HK-2 (cell line): ENCODE data around the gene ARF1.

Source experiments
- DNase-seq: peaks from one replicate; pipeline ENCODE4 v3.0.0-alpha.2; 2018; ENCODE audit not compliant: unreplicated experiment

ARF1 gene

DNA sequence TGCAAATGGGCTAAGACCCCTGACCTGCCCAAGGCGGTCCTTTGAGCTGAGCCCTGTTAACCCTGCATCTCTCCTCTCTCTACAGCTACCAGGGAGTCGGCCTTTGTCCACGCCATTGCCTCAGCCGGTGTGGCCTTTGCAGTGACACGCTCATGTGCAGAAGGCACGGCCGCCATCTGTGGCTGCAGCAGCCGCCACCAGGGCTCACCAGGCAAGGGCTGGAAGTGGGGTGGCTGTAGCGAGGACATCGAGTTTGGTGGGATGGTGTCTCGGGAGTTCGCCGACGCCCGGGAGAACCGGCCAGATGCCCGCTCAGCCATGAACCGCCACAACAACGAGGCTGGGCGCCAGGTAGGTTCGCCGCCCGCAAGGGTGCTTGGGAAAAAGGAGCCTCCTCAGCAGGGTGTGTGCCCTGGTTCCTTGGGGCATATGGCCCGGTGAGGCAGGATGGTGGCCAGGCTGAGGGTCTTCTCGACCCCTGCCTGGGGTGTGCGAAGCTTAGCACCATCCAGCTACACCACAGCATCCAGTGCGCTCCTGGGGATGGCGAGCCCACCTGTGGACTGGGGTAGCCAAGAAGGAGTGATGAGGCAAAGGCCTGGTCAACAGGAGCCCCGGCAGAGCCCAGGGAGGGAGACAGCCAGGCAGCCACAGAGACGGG lies 31.8 kb upstream of the ARF1 start:
- no peak for DNase-seq

GRCh38 chr1:228058172-228058948 lies 24.1 kb upstream of the ARF1 start:
- no peak for DNase-seq

DNA sequence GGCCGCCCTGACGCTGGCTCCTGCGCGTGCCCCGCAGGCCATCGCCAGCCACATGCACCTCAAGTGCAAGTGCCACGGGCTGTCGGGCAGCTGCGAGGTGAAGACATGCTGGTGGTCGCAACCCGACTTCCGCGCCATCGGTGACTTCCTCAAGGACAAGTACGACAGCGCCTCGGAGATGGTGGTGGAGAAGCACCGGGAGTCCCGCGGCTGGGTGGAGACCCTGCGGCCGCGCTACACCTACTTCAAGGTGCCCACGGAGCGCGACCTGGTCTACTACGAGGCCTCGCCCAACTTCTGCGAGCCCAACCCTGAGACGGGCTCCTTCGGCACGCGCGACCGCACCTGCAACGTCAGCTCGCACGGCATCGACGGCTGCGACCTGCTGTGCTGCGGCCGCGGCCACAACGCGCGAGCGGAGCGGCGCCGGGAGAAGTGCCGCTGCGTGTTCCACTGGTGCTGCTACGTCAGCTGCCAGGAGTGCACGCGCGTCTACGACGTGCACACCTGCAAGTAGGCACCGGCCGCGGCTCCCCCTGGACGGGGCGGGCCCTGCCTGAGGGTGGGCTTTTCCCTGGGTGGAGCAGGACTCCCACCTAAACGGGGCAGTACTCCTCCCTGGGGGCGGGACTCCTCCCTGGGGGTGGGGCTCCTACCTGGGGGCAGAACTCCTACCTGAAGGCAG lies 23.4 kb upstream of the ARF1 start:
- DNase-seq = no peak

DNA sequence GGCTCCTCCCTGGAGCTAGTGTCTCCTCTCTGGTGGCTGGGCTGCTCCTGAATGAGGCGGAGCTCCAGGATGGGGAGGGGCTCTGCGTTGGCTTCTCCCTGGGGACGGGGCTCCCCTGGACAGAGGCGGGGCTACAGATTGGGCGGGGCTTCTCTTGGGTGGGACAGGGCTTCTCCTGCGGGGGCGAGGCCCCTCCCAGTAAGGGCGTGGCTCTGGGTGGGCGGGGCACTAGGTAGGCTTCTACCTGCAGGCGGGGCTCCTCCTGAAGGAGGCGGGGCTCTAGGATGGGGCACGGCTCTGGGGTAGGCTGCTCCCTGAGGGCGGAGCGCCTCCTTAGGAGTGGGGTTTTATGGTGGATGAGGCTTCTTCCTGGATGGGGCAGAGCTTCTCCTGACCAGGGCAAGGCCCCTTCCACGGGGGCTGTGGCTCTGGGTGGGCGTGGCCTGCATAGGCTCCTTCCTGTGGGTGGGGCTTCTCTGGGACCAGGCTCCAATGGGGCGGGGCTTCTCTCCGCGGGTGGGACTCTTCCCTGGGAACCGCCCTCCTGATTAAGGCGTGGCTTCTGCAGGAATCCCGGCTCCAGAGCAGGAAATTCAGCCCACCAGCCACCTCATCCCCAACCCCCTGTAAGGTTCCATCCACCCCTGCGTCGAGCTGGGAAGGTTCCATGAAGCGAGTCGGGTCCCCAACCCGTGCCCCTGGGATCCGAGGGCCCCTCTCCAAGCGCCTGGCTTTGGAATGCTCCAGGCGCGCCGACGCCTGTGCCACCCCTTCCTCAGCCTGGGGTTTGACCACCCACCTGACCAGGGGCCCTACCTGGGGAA lies 22.7 kb upstream of the ARF1 start:
- DNase-seq = peak; percentile 68

DNA sequence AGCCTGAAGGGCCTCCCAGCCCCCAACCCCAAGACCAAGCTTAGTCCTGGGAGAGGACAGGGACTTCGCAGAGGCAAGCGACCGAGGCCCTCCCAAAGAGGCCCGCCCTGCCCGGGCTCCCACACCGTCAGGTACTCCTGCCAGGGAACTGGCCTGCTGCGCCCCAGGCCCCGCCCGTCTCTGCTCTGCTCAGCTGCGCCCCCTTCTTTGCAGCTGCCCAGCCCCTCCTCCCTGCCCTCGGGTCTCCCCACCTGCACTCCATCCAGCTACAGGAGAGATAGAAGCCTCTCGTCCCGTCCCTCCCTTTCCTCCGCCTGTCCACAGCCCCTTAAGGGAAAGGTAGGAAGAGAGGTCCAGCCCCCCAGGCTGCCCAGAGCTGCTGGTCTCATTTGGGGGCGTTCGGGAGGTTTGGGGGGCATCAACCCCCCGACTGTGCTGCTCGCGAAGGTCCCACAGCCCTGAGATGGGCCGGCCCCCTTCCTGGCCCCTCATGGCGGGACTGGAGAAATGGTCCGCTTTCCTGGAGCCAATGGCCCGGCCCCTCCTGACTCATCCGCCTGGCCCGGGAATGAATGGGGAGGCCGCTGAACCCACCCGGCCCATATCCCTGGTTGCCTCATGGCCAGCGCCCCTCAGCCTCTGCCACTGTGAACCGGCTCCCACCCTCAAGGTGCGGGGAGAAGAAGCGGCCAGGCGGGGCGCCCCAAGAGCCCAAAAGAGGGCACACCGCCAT lies 21.9 kb upstream of the ARF1 start:
- no peak for DNase-seq

DNA sequence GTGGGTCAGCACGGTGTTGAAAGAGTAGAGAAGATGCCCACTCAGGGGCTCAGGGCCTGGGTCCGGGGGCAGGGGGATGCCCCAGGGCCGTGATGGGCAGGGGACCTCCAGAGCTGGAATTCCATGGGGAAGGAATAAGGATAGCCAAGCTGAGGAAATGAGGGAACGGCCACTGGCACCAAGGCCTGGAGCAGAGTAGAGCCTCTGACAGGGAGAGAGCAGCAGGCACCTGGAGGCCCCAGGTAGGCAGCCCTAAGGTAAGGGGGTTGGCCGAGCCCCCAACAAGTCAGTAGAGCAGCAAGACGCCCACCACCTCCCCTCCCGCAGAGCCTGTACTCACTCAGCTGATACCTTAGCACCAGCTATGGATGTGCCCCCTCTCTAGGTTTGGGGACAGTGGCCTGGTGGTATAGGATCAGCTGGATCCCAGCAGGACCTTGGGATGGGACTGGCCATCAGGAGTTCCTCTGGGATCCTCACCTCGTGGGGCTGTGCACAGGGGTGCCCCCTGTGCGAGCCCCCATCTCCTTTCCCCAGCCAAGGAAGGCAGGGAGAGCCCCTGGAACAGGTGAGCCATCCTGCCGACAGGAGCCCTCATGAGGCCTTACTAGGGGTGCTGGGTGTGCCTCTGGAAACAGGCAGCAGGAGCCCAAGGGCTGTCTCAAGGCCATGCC lies 21.0 kb upstream of the ARF1 start:
- DNase-seq = no peak

DNA sequence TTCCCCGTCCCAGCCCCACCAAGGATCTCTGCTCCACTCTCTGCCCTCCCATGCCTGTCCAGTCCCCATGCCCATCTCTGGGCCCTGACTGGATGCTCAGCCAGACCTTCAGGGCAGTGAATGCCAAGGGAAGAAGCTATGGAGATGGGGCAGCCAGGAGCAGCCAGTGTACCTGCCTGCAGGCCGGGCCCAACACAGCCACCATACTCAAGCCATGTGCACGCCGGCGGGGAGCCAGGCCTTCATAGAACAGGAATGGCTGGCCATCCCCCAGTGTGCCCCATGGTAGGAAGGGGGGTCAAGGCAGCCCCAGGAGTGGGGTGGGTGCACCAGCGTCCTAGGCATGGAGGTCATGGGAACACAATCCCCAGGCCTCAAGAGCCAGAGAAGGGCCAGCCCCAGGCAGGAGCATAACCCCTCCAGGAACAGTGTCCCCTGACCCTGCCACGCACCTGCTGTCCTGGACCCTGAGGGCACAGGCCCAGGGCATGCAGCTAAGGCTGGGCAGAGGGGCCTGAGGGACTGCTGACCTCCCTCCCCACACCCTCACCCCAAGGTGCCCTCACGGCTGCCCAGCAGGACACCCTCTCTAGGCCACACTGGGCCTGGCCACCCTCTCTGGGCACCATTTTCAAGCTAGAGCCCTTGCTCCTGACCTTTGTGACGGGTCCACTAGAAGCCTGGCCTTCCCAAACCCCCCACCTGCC lies 20.3 kb upstream of the ARF1 start:
- DNase-seq = no peak

- no peak for DNase-seq
Measured at GRCh38 chr1:228062812-228063211, 19.7 kb upstream of the ARF1 start.

DNA sequence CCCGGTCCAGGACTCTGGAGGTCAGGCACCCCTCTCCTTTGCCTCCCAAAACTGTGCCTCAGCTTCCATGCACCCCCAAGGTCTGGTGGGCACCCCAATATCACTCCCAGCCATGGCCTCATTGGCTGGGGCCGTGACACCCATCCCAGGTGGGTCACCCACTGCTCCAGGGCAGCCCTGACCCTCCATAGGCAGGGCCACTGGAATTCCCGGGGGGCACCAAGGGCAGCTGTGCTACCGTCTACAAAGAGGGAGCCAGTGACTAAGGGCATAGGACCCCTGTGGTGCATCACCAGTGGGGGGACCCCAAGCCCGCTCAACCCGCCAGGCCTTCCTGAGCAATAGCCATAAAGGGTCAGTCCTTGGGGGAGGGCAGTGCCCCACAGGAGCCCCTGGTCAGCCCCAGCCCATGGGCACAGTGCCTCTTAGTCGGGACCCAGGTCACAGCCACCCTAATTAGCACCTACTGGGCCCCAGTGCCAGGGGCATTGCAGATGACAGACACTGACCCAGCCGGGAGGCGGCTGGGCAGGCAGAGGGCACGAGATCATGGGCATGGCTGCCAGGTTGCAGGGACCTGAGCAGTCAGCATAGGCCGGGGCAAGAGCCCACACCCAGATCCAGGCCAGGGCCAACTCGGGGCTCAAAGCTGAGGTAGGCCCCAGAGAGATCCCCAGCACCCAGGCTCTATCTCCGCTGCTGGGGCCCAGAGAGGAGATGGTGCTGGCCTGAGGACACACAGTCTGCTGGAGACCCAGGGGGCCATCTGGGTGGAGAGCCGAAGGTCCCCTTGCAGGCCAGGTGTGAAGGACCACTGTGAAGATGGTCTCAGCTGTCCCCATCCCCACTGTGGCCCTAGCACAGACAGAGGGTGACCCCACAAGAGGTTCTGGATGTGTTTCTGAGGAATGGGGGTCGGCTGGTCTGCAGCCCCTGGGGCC lies 19.0 kb upstream of the ARF1 start:
- DNase-seq = no peak

DNA sequence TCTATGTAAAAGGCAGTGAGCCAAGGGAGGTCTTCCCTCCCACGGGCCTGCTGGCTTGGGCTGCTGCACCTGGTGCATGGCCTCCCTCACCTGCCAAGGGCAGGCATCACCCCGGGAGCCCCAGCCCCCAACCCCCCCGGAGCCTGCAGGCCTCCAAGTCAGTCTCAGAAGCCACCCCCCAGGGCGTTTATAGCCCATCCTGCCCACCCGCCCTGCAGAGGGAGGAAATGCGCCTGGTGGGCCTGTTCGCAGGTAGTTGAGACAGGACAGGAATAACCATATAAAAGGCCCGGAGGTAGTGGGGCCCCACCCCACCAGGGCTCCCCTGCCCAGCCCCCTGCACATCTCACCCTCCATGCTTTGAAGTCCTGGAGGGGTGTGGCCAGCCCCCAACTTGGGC lies 18.2 kb upstream of the ARF1 start:
- no peak for DNase-seq

DNA sequence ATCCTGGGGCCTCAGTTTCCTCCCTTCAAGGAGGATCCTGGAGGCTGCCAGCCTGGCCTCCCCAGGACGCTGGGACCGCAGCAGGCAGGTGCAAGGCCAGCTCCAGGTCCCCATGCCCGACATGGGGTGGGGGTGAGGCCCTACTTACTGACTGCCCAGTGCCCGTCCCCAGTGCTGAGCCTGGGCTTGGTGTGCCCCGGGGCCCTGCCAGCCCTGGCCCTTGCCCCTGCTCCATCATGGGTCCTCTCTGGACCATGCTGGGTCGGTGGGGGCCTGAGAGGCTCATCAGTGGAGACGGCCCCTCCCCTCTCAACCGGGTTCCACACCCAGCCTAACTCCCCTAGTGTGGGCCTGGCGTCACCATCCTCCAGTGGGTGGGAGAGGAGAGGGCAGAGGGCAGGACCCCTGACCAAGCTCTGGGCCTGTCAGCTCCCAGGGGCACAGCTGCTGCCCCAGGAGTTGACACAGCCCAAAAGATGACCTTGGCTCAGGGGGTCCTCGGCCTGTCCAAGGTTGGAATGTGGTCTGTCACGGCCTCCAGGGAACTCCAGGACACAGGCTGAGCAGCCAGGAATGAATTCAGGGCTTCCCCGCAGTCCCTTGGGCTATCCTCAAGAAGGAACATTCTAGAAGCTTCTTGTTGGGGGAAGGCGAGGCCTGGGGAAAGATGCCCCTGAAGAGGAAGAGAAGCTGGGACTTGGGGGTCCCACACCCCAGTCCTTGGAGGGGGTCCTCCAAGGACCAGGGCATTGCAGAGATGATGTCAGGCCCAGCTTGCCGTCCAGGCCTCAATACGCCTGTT lies 17.6 kb upstream of the ARF1 start:
- DNase-seq = no peak

GRCh38 chr1:228065543-228066347 lies 16.8 kb upstream of the ARF1 start:
- no peak for DNase-seq

DNA sequence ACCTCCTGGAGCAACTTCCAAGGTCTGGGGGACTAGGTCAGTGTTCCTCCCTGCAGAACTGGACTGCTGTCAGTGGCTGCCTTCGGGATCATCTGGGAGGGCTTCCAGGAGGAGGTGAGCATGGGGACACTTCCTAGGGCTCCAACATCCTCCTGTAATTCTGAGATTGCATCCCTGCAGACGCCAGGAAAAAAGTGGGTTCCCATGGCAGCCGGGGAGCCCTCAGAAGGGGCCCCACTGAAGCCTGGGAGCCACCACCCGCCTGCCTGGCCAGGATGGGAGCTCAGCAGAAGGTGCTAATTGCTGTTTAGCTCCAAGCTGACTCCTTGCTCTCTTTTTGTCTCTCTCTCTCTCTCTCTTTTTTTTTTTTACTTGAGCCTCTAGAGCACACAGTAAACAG lies 16.1 kb upstream of the ARF1 start:
- DNase-seq = no peak

DNA sequence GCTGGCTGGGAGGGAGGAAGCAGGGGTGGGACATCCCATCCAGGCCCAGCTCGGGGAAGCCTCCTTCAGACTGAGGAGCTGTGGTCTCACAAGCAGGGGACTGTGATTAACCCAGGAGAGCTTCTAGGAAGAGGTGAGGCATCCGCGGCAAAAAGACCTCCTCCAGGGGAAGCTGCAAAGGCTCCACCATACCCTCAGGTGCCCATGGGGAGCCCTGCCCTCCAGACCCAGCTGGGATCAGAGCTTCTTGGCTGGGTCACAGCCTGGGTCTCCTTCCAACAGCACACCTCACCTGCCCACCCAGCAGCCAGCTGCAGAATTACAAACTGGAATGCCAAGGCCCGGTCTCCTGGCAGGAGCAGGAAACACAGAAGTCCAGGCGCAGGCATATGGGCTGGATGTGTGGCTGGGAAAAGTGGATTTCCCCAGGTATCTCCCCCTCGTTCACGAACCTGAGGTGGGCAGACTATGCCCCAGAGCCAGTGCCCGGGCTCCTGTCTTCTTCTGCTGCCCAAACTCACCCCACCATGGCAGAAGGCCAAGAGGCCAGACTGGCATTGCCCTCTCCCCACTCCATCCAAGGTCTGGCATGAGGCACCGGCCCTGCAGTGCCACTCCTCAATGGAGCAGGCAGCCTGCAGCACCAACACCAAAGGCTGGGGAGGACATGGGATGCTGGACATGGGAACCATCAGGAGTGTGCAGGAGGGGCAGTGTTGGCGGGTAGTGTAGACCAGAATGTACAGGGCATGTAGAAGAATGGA lies 15.4 kb upstream of the ARF1 start:
- no peak for DNase-seq

DNA sequence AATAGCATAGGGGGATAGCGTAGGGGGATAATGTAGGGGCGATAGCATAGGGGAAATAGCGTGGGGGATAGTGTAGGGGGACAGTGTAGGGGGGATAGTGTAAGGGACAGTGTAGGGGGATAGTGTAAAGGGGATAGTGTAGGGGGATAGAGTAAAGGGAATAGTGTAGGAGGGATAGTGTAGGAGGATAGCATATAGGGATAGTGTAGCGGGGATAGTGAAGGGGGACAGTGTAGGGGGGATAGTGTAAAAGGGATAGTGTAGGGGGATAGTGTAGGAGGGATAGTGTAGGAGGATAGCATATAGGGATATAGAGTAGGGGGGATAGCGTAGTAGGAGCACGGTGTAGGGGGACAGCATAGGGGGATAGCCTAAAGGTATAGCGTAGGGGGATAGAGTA lies 14.1 kb upstream of the ARF1 start:
- no peak for DNase-seq

DNA sequence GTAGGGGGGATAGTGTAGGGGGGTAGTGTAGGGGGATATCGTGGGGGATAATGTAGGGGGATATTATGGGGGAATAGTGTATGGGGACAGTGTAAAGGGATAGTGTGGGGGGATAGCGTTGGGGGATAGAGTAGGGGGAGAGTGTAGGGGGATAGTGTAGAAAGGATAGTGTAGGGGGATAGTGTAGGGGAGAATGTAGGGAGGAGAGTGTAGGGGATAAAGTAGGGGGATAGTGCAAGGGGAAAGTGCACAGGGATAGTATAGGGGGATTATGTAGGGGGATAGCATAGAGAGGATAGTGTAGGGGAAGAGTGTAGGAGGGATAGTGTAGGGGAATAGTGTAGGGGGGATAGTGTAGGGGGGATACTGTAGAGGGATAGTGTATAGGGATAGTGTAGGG lies 12.3 kb upstream of the ARF1 start:
- DNase-seq = no peak

DNA sequence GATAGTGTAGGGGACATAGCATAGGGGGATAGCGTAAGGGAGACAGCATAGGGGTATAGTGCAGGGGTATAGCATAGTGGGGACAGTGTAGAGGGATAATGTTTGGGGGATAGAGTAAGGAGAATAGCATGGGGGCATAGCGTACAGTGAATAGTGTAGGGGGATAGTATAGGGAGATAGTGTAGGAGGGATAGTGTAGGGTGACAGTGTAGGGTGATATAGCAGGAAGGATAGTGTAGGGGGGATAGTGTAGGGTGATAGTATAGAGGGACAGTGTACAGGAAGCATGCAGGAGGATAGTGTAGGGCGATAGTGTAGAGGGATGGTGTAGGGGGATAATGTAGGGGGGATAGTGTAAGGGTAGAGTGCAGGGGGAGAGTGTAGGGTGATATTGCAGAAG lies 11.7 kb upstream of the ARF1 start:
- no peak for DNase-seq
